ENCODE data around the gene TNFRSF19.
"Not testable (repeated sequence)": the region's sequence is repeated elsewhere in the genome, so short reads cannot be mapped to it uniquely, and the experiment has no call there.

The TNFRSF19 gene, protein sequence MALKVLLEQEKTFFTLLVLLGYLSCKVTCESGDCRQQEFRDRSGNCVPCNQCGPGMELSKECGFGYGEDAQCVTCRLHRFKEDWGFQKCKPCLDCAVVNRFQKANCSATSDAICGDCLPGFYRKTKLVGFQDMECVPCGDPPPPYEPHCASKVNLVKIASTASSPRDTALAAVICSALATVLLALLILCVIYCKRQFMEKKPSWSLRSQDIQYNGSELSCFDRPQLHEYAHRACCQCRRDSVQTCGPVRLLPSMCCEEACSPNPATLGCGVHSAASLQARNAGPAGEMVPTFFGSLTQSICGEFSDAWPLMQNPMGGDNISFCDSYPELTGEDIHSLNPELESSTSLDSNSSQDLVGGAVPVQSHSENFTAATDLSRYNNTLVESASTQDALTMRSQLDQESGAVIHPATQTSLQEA

GRCh38 chr13:23570099-23570920 is at the start of gene TNFRSF19:
Gene TNFRSF19, plus strand, starts transcription at chr13:23570412. Its CDS starts 19,772 bp downstream, at chr13:23590184.
- DNase-seq (no peak), ATAC-seq (no peak)

DNA sequence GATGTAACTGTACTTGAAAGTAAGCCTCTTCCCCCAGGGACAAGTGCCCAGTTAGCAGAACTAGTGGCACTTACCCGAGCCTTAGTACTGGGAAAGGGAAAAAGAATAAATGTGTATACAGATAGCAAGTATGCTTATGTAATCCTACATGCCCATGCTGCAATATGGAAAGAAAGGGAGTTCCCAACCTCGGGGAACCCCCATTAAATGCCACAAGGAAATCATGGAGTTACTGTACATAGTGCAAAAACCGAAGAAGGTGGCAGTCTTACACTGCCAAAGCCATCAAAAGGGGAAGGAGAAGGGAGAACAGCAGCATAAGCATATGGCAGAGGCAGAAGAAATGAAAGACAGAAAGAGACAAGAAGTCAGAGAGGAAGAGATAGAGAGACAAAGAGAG is 40.3 kb upstream of the TNFRSF19 start:
- DNase-seq = not testable (repeated sequence)

GRCh38 chr13:23531446-23531845 is 38.8 kb upstream of the TNFRSF19 start:
- DNase-seq (no peak), ATAC-seq (no peak)

More for the DNA sequence above, 40.3 kb upstream of the TNFRSF19 start:
- not testable (repeated sequence) for ATAC-seq

- ATAC-seq = no peak
- no peak for DNase-seq
Measured at GRCh38 chr13:23534090-23534489, 36.1 kb upstream of the TNFRSF19 start.

- DNase-seq (no peak), ATAC-seq (no peak)
Measured at GRCh38 chr13:23541221-23541824, 28.9 kb upstream of the TNFRSF19 start.

DNA sequence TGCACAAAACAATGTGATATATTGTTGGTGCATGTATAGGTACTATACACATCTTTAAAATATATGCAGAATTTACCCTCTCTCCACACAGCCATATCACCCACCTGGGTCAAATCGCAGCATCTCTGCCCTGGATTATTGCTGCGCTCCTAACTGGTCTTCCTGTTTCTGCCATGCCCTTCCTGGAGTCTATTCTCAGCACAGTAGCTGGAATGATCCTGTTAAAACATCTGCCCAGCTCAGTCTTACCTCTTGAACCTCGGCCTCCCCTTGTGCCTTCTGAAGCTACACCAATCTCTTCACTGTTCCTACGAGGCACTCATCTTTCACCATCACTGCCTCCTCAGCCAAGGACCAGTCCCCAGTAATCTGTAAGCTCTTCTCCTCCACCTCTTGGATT is 25.5 kb upstream of the TNFRSF19 start:
- no peak for ATAC-seq

DNA sequence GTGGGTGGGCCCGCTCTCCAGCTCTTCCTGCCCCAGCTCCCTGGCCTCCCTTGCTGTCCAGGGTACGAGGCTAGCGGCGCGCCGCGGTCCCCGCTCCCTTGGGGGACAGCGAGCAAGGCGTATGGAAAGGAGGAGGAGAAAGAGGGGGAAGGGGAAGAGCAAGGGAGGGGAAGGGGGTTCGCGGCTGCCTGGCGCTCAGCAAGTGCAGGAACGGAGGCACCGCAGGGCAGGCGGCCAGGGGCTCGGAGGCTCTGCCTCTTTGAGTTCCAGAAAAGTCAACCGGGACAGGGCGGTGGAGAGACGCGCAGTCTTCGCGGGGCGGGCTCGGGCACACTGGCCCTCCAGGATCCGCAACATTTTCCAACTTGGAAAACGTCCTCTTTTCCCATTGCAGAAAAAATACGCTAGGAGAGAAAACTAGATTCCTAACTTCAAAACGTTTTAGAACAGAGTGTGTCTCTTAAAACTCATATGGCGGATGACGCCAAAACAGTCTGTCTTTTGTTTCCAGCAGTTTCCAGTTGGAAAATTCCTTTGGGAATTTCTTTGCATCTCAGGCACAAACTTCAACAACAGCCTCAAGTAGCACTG is 23.1 kb upstream of the TNFRSF19 start:
- ATAC-seq = no peak
- DNase-seq = no peak

More for the DNA sequence above, 25.5 kb upstream of the TNFRSF19 start:
- no peak for DNase-seq

DNA sequence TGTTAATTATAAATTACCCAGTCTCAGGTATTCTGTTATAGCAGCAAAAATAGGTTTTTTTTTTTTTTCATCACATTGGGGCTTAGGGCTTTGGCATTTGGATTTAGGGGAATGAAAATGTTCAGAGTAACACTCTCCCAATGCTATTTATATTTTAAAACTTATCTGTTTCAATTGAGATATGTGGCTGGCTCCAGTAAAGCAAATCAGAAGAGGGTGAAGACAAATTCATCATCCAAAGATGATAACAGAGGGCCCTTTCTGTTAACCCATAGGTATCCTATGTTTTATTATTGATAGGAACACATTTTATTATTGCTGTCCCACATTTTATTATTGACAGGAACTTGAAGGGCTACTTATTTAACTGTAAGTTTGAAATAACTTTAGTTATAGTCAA is 20.5 kb upstream of the TNFRSF19 start:
- DNase-seq (no peak), ATAC-seq (no peak)

GRCh38 chr13:23550163-23550562 is 20.0 kb upstream of the TNFRSF19 start:
- ATAC-seq (no peak), DNase-seq (no peak)

- DNase-seq (no peak), ATAC-seq (no peak)
Measured at GRCh38 chr13:23551213-23552008, 18.8 kb upstream of the TNFRSF19 start.

GRCh38 chr13:23552171-23552570 is 18.0 kb upstream of the TNFRSF19 start:
- DNase-seq (no peak), ATAC-seq (no peak)

DNA sequence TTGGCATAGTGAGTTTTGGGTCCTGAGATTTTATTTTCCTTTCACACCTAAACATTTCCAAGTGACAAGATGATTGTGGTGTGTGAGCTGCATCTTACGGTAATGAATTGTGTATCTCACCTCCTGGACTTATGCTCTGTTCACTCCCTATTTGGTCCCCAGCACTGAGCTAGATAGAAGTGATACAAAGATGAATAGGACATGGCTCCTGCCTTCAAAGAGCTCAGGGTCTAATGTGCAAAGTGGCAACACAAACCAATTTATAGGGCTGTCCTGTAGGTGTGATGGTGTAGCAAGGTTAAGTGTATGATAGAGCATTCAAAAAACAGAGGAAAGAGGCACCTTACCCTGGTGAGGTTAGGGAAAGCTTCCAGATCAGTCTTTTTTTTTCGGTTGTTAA is 17.6 kb upstream of the TNFRSF19 start:
- ATAC-seq (no peak), DNase-seq (no peak)

DNA sequence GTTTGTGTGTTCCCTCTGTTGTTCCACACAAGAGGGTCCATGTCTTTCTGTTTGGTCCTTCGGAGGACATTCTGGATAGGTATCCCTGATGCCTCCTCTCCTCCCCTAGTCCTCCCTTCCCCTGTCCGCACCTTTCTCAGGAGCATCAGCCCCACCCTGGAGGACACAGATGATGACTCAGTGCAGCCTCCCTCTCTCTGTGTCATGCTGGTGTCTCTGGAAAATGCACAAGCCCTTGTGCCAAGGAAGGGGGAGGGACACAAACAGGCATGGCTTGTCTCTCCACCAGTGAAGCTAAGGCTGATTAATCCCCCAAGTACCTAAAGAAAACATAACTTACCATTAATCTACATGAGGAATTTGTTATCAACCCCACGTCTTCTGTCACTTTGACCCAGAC is 16.2 kb upstream of the TNFRSF19 start:
- ATAC-seq (no peak), DNase-seq (no peak)

DNA sequence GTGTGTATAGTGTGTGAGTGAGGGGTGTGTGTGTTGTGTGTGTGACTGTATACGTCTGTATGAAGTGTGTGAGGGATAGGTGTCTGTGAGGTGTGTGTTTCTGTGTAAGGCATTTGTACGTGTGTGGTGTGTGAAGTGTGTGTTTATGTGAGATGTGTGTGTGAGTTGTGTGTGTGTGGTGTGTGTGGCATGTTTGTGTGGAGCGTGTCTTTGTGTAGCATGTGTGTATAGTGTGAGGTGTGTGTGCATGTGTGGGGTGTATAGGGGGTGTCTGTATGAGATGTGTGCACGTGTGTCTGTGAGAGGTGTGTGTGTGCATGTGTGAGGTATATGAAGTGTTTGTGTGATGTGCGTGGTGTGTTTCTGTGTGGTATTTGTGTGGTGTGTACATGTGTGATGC is 13.2 kb upstream of the TNFRSF19 start:
- DNase-seq = no peak
- ATAC-seq = no peak

GRCh38 chr13:23557733-23558132 is 12.5 kb upstream of the TNFRSF19 start:
- ATAC-seq (no peak), DNase-seq (no peak)

GRCh38 chr13:23558675-23559536 is 11.3 kb upstream of the TNFRSF19 start:
- DNase-seq (no peak), ATAC-seq (peak; percentile 86)

DNA sequence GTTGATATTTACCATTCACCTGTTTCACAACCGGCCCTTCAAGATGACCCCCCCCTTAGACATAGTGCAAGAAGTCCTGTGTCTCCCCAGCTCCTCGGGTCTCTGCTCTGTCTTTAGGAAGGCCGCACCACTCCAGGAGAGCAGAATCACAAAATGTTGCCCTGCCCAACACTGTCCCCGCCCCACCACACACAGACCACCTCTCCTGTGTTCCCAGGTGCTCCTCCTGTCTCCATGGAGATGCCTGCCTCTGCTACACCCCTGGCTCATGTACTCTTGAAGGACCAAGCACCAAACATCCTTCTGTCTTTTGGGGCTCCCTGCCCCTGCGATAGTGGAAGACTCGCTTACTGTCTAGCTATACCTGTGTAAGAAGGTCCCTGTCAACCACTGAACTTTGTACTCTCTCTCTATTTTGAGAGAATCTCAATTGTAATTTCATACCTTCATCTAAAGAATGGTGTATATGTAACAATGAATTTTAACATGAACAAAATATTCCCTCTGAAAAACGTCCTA is 9.6 kb upstream of the TNFRSF19 start:
- no peak for DNase-seq
- no peak for ATAC-seq

GRCh38 chr13:23561261-23561660 is 9.0 kb upstream of the TNFRSF19 start:
- ATAC-seq (no peak), DNase-seq (no peak)

GRCh38 chr13:23563085-23563845 is 6.9 kb upstream of the TNFRSF19 start:
- DNase-seq (no peak), ATAC-seq (no peak)
